GM12878 (cell line): ENCODE data around the gene ZSCAN26.

Source experiments
- BCL11A ChIP-seq: IDR thresholded peaks from 2 replicates; pipeline ENCODE4 v1.6.1; 2011; ENCODE audit warnings: low read depth, low read length
- JUNB ChIP-seq: IDR thresholded peaks from 2 replicates; pipeline ENCODE4 v1.6.1; 2016; ENCODE audit warnings: antibody characterized with exemption, mild to moderate bottlenecking
- NR2C2 ChIP-seq: IDR thresholded peaks from 2 replicates; pipeline ENCODE4 v1.6.1; 2011; ENCODE audit warnings: borderline replicate concordance, low read depth; ENCODE audit not compliant: control insufficient read depth, insufficient read length
- PML ChIP-seq: IDR thresholded peaks from 2 replicates; pipeline ENCODE4 v1.6.1; 2012; ENCODE audit warnings: low read length, inconsistent platforms
- POLR2AphosphoS2 ChIP-seq: IDR thresholded peaks from 2 replicates; pipeline ENCODE4 v1.6.1; 2011; ENCODE audit warnings: low read depth, mild to moderate bottlenecking, low read length, improper control_type of control experiment, moderate library complexity
- SRF ChIP-seq, 2 experiments: IDR thresholded peaks; 2 replicates each; pipeline ENCODE4 v1.6.1; 2011; ENCODE audit warnings: low read depth in 2 of 2, low read length in 2 of 2, mild to moderate bottlenecking in 1 of 2, moderate library complexity in 1 of 2
- TF ChIP-seq, protein P1 (sequence below), 3 experiments: IDR thresholded peaks in 2 of 3; conservative IDR thresholded peaks in 1 of 3; 2 replicates each; pipeline ENCODE4 v1.5.1; 2011; ENCODE audit warnings: low read depth in 3 of 3, low read length in 3 of 3, mild to moderate bottlenecking in 3 of 3, control low read depth in 2 of 3, moderate library complexity in 2 of 3, inconsistent platforms in 1 of 3, mixed read lengths in 1 of 3; ENCODE audit not compliant: control insufficient read depth in 2 of 3, insufficient read depth in 1 of 3; ENCODE audit errors: extremely low read depth in 1 of 3

DNA sequence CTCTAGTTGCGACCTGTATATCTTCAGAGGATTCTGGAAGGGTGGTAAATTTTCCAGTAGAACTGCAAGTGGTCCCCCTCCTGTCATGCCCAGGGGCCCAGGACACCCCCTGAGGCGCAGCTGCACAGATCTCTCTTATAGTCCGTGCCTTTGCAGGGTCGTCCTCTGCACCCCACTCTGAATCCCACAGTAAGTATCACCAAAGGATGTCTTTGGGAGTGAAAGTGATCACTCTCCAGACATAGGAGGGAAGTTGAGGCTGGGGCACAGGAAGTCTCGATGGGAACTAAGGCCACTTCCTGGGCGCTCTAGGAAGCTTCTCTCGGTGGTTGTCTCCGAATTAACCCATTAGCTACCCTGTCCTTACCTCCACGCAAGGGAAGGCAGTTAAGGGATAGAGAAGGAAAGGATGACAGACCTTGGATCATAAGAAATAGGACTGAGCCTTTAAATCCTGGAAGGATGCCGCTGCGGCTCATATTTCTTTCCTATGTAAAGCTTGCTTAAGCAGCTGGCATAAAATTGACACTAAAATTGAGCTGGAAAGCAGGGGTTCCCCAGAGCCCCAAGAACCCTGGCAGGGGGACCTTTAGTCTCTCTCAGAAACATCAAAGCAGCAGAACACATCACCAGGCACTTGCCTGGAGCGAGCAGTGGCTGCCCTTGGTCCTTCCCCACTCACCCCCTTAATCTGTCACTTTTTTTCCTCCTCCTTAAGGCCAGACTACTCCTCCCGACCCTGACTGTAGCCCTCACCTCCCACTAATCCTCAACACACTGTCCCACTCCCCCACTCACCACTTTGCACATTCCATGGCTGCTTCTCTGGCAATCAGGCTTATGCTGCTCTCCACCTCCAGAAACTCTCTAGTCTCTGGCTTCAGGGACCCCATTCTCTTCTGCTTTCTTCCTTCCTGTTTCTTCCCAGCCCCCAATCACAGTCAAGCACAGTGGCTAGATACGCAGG, 14.7 kb upstream of the ZSCAN26 start, which contains the start of gene ZKSCAN4:
- TF ChIP-seq NR2C2: no peak
- no peak for TF ChIP-seq BCL11A
- no peak for TF ChIP-seq JUNB
- no peak for TF ChIP-seq POLR2AphosphoS2
- TF ChIP-seq PML: 0 out of 2 replicates have a peak, but pooled peaks have one; percentile 29
- TF ChIP-seq SRF (IDR thresholded peaks at IDR 0.05; ENCODE audit: low read depth in 2 of 2, low read length in 2 of 2): 0 out of 4 replicates have a peak, but pooled peaks of 1 of the 2 experiments have one; percentile 73
- TF ChIP-seq, protein P1, sequence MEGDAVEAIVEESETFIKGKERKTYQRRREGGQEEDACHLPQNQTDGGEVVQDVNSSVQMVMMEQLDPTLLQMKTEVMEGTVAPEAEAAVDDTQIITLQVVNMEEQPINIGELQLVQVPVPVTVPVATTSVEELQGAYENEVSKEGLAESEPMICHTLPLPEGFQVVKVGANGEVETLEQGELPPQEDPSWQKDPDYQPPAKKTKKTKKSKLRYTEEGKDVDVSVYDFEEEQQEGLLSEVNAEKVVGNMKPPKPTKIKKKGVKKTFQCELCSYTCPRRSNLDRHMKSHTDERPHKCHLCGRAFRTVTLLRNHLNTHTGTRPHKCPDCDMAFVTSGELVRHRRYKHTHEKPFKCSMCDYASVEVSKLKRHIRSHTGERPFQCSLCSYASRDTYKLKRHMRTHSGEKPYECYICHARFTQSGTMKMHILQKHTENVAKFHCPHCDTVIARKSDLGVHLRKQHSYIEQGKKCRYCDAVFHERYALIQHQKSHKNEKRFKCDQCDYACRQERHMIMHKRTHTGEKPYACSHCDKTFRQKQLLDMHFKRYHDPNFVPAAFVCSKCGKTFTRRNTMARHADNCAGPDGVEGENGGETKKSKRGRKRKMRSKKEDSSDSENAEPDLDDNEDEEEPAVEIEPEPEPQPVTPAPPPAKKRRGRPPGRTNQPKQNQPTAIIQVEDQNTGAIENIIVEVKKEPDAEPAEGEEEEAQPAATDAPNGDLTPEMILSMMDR (IDR thresholded peaks at IDR 0.05 in 2 of 3, conservative IDR thresholded peaks at IDR 0.05 in 1 of 3; ENCODE audit: control insufficient read depth in 2 of 3, extremely low read depth in 1 of 3, insufficient read depth in 1 of 3, low read depth in 3 of 3, low read length in 3 of 3): no peak
